ENCODE measurements around the gene PAK6.

- no peak for TF ChIP-seq POLR2A (IDR thresholded peaks at IDR 0.05)
- no peak for TF ChIP-seq CTCF (IDR thresholded peaks at IDR 0.05)
Measured at GRCh38 chr15:40285151-40285550, 46.3 kb downstream of the PAK6 start.
